CD4-positive, CD25-positive, alpha-beta regulatory T cell (primary cell): ENCODE results near the gene MAML2. TPM values are rescaled to one million over a fixed set of nuclear protein-coding genes. Genes with fewer than 3 reads are reported as not detected.

Experiments used
- ATAC-seq, 2 donors: fragments of 150-1000 bp; cut with Tn5 transposase; one replicate each; pipeline ENCODE4 v1.10.0; 2021; ENCODE audit warnings: low read depth in 2 of 2, moderate number of reproducible peaks in 2 of 2, moderate library complexity in 1 of 2
- DNase-seq, 3 donors: peaks; one replicate each; pipeline versions ENCODE4 v3.0.0 to v3.0.0-alpha.2; 2012 to 2022; ENCODE audit warnings: mixed read lengths in 1 of 3
- H3K27ac ChIP-seq: one replicate; pipeline ENCODE4 v1.7.0; 2013; ENCODE audit warnings: mild to moderate bottlenecking, low read length; ENCODE audit not compliant: insufficient read depth, poor library complexity, severe bottlenecking
- H3K27me3 ChIP-seq: one replicate; pipeline ENCODE4 v1.7.0; 2013; ENCODE audit warnings: low read length; ENCODE audit not compliant: control insufficient read depth, insufficient read depth
- H3K36me3 ChIP-seq: one replicate; pipeline ENCODE4 v1.7.0; 2013; ENCODE audit warnings: mild to moderate bottlenecking, low read length, moderate library complexity; ENCODE audit not compliant: control insufficient read depth, insufficient read depth
- H3K4me1 ChIP-seq: 2 replicates; pipeline ENCODE4 v1.7.0; 2013; ENCODE audit warnings: mild to moderate bottlenecking, low read length; ENCODE audit not compliant: insufficient read depth, control insufficient read depth, poor library complexity, severe bottlenecking
- H3K4me3 ChIP-seq: one replicate; pipeline ENCODE4 v1.7.0; 2013; ENCODE audit warnings: low read depth, mild to moderate bottlenecking, low read length, moderate library complexity
- H3K9me3 ChIP-seq, 2 experiments: 1 replicate in 1 of 2; 2 replicates in 1 of 2; pipeline ENCODE4 v1.7.0; 2013; ENCODE audit warnings: low read length in 2 of 2, mild to moderate bottlenecking in 1 of 2, moderate library complexity in 1 of 2; ENCODE audit not compliant: control insufficient read depth in 2 of 2
- H3K27ac Mint-ChIP-seq, 3 donors: one replicate each; pipeline ENCODE4 v1.8.0; 2020 to 2022; ENCODE audit warnings: mild to moderate bottlenecking in 3 of 3, mixed read lengths in 3 of 3, moderate library complexity in 2 of 3
- H3K27me3 Mint-ChIP-seq: one replicate; pipeline ENCODE4 v1.8.0; 2022; ENCODE audit warnings: mild to moderate bottlenecking, mixed read lengths
- H3K36me3 Mint-ChIP-seq: one replicate; pipeline ENCODE4 v1.8.0; 2020; ENCODE audit warnings: mixed read lengths
- H3K4me1 Mint-ChIP-seq, 4 donors: one replicate each; pipeline ENCODE4 v1.8.0; 2020 to 2022; ENCODE audit warnings: mixed read lengths in 4 of 4, mild to moderate bottlenecking in 1 of 4
- H3K4me3 Mint-ChIP-seq, 4 donors: one replicate each; pipeline ENCODE4 v1.8.0; 2020 to 2022; ENCODE audit warnings: mild to moderate bottlenecking in 4 of 4, mixed read lengths in 4 of 4, moderate library complexity in 3 of 4
- H3K9me3 Mint-ChIP-seq, 7 donors: one replicate each; pipeline ENCODE4 v1.8.0; 2020 to 2022; ENCODE audit warnings: mixed read lengths in 7 of 7, mild to moderate bottlenecking in 3 of 7, moderate library complexity in 2 of 7
- polyA plus RNA-seq, 4 donors: library from polyadenylated mRNA; unstranded; fragments of 300-500 nt; fragmentation: Illumina TruSeq; gene quantifications; one replicate each; pipeline ENCODE4 v1.2.3, GENCODE V29; 2021
- total RNA-seq: library from RNA; stranded (reverse); gene quantifications from one replicate; pipeline ENCODE4 v1.2.3, GENCODE V29; 2022

The MAML2 gene
- total and polyA plus RNA-seq, 5 donors from 2014 or later = 4.1 to 35.6 (median 9.3) TPM

- Mint-ChIP-seq H3K27me3 (no peaks in the 10 kb centered on the region), H3K27ac (peak overlapping the region; percentile 63 to 93 (median 90)), H3K36me3 (peaks cover 14% of the 10 kb centered on the region), H3K4me3 (peak overlapping the region in 1 of 4 donors; percentile 59), H3K9me3 (peaks cover 0 to 6% (median 2%) of the 10 kb centered on the region in 7 donors), H3K4me1 (peaks cover 58 to 88% (median 71%) of the 10 kb centered on the region in 4 donors)
- H3K9me3 ChIP-seq = no peaks in the 10 kb centered on the region
- peaks cover 5% of the 10 kb centered on the region for H3K36me3 ChIP-seq
- ATAC-seq = no peak
- H3K4me3 ChIP-seq = no peak overlapping the region
- H3K27ac ChIP-seq = no peak overlapping the region
- H3K27me3 ChIP-seq = no peaks in the 10 kb centered on the region
- DNase-seq = no peak
- peaks cover 40% of the 10 kb centered on the region for H3K4me1 ChIP-seq
Observed at GRCh38 chr11:96265972-96266371, 77.0 kb downstream of the MAML2 start.

GRCh38 chr11:96265220-96265737 lies 77.7 kb downstream of the MAML2 start:
- peak overlapping the region in 2 of 4 donors; percentile 5 to 33 for H3K4me3 Mint-ChIP-seq
- H3K36me3 Mint-ChIP-seq = peaks cover 10% of the 10 kb centered on the region
- H3K4me1 Mint-ChIP-seq = peaks cover 60 to 91% (median 75%) of the 10 kb centered on the region in 4 donors
- Histone ChIP-seq H3K36me3 (no peaks in the 10 kb centered on the region), H3K4me1 (peaks cover 45% of the 10 kb centered on the region), H3K27ac (no peak overlapping the region), H3K27me3 (no peaks in the 10 kb centered on the region), H3K4me3 (no peak overlapping the region), H3K9me3 (no peaks in the 10 kb centered on the region)
- peak overlapping the region; percentile 90 to 93 (median 93) for H3K27ac Mint-ChIP-seq
- ATAC-seq = no peak
- H3K9me3 Mint-ChIP-seq = peaks cover 0 to 4% (median 0%) of the 10 kb centered on the region in 7 donors
- H3K27me3 Mint-ChIP-seq = no peaks in the 10 kb centered on the region
- no peak for DNase-seq

DNA sequence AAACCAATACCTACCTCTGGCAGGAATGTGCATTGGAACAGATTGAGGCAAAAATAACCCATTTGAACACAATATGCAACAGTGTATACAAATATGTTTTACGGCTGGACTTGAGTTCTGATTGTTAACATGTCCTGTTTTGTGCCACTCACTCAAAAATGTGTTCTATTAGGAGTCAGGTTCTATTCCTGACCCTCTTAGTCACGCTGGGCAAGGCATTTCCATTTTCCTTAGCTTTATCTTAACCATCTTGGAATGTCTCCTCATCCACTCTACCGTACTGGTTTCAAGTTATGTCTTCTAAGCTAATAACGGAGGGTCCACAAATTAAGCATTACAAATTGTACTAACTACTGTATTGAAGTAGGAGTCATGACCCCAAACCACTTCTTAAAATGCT lies 78.6 kb downstream of the MAML2 start:
- Mint-ChIP-seq H3K36me3 (peaks cover 4% of the 10 kb centered on the region), H3K27ac (peak overlapping the region; percentile 56 to 93 (median 71))

GRCh38 chr11:96263238-96263763 lies 79.7 kb downstream of the MAML2 start:
- Mint-ChIP-seq H3K27ac (peak overlapping the region; percentile 8 to 93 (median 73)), H3K36me3 (no peaks in the 10 kb centered on the region), H3K4me1 (peaks cover 58 to 95% (median 80%) of the 10 kb centered on the region in 4 donors), H3K4me3 (no peak overlapping the region), H3K27me3 (no peaks in the 10 kb centered on the region), H3K9me3 (no peaks in the 10 kb centered on the region)
- H3K9me3 ChIP-seq = no peaks in the 10 kb centered on the region
- H3K4me1 ChIP-seq = peaks cover 63% of the 10 kb centered on the region
- H3K4me3 ChIP-seq = no peak overlapping the region
- no peaks in the 10 kb centered on the region for H3K36me3 ChIP-seq
- H3K27me3 ChIP-seq = no peaks in the 10 kb centered on the region
- peak in 1 of 2 donors; percentile 27 for ATAC-seq
- DNase-seq = no peak
- H3K27ac ChIP-seq = no peak overlapping the region

More for the DNA sequence above, 78.6 kb downstream of the MAML2 start:
- H3K9me3 ChIP-seq = no peaks in the 10 kb centered on the region
- H3K4me3 ChIP-seq = no peak overlapping the region
- peaks cover 54% of the 10 kb centered on the region for H3K4me1 ChIP-seq
- Mint-ChIP-seq H3K9me3 (peaks cover 0 to 4% (median 0%) of the 10 kb centered on the region in 7 donors), H3K4me3 (peak overlapping the region in 1 of 4 donors; percentile 5), H3K27me3 (no peaks in the 10 kb centered on the region), H3K4me1 (peaks cover 58 to 94% (median 77%) of the 10 kb centered on the region in 4 donors)
- H3K27ac ChIP-seq = no peak overlapping the region
- ATAC-seq (no peak), DNase-seq (no peak)
- H3K36me3 ChIP-seq = no peaks in the 10 kb centered on the region
- H3K27me3 ChIP-seq = no peaks in the 10 kb centered on the region

DNA sequence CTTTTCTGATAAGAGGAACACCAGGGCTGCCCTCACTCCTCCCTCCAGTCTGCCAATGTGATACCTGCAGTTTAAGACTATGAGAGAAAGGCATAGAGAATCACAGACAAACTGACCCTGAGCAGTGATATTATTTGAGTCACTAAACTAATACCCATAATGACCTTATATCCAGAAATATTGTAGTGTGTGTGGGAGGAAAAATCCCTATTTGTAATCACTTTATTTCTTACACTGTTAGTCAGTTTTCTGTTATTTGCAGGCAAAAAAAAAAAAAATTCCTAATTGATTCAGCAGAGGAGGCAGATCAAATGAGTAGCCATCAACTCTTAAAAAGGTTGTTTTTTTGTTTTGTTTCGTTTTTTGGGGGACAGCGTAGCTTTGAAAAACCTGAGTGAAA lies 82.5 kb downstream of the MAML2 start:
- peak overlapping the region; percentile 87 for H3K27ac ChIP-seq
- DNase-seq = no peak
- no peak for ATAC-seq
- no peaks in the 10 kb centered on the region for H3K9me3 Mint-ChIP-seq
- no peaks in the 10 kb centered on the region for H3K27me3 ChIP-seq
- peaks cover 60 to 94% (median 82%) of the 10 kb centered on the region in 4 donors for H3K4me1 Mint-ChIP-seq
- H3K27me3 Mint-ChIP-seq = no peaks in the 10 kb centered on the region
- H3K36me3 ChIP-seq = no peaks in the 10 kb centered on the region
- peak overlapping the region; percentile 98 to 100 (median 98) for H3K27ac Mint-ChIP-seq
- H3K36me3 Mint-ChIP-seq = no peaks in the 10 kb centered on the region
- no peaks in the 10 kb centered on the region for H3K9me3 ChIP-seq
- peak overlapping the region; percentile 10 for H3K4me3 ChIP-seq
- peaks cover 67% of the 10 kb centered on the region for H3K4me1 ChIP-seq
- peak overlapping the region in 3 of 4 donors; percentile 27 to 60 (median 40) for H3K4me3 Mint-ChIP-seq

GRCh38 chr11:96260067-96260511 lies 82.9 kb downstream of the MAML2 start:
- H3K27ac ChIP-seq = peak overlapping the region; percentile 87
- Mint-ChIP-seq H3K4me3 (peak overlapping the region in 3 of 4 donors; percentile 27 to 60 (median 40)), H3K9me3 (no peaks in the 10 kb centered on the region), H3K36me3 (no peaks in the 10 kb centered on the region), H3K27me3 (no peaks in the 10 kb centered on the region), H3K27ac (peak overlapping the region; percentile 98 to 100 (median 98)), H3K4me1 (peaks cover 59 to 94% (median 83%) of the 10 kb centered on the region in 4 donors)
- H3K4me1 ChIP-seq = peaks cover 71% of the 10 kb centered on the region
- no peaks in the 10 kb centered on the region for H3K27me3 ChIP-seq
- ATAC-seq (no peak), DNase-seq (no peak)
- H3K4me3 ChIP-seq = peak overlapping the region; percentile 10
- H3K36me3 ChIP-seq = no peaks in the 10 kb centered on the region
- H3K9me3 ChIP-seq = no peaks in the 10 kb centered on the region

GRCh38 chr11:96259134-96259830 lies 83.7 kb downstream of the MAML2 start:
- peak overlapping the region; percentile 75 to 84 (median 81) for H3K4me3 Mint-ChIP-seq
- peaks cover 57 to 93% (median 81%) of the 10 kb centered on the region in 4 donors for H3K4me1 Mint-ChIP-seq
- peaks cover 73% of the 10 kb centered on the region for H3K4me1 ChIP-seq
- H3K36me3 Mint-ChIP-seq = no peaks in the 10 kb centered on the region
- H3K9me3 ChIP-seq = no peaks in the 10 kb centered on the region
- peak overlapping the region; percentile 87 for H3K27ac ChIP-seq
- H3K27ac Mint-ChIP-seq = peak overlapping the region; percentile 98 to 100 (median 98)
- H3K27me3 Mint-ChIP-seq = no peaks in the 10 kb centered on the region
- peak overlapping the region; percentile 85 for H3K4me3 ChIP-seq
- H3K27me3 ChIP-seq = no peaks in the 10 kb centered on the region
- no peaks in the 10 kb centered on the region for H3K36me3 ChIP-seq
- H3K9me3 Mint-ChIP-seq = no peaks in the 10 kb centered on the region
- peak in 1 of 3 donors; percentile 46 for DNase-seq
- ATAC-seq = no peak
